OCI-LY3 (cell line): Measurements from ENCODE around the gene TIMM13.

ENCODE experiments used
- CTCF ChIP-seq: fragments of 200-600, 300-600 bp; sonication (generic); IDR thresholded peaks from 2 replicates; pipeline ENCODE4 v1.5.1; 2014; ENCODE audit warnings: antibody characterized with exemption, low read length, low read depth
- EZH2phosphoT487 ChIP-seq: fragments of 200-600 bp; shearing (Covaris generic); IDR thresholded peaks from 2 replicates; pipeline ENCODE4 v1.6.1; 2018; ENCODE audit warnings: antibody characterized with exemption, mixed run types, low read depth

- TF ChIP-seq CTCF (no peak), EZH2phosphoT487 (no peak)
Measured at GRCh38 chr19:2460245-2460644, 32.9 kb upstream of the TIMM13 start.
